Dedifferentiated amniotic fluid mesenchymal stem cell (primary cell): Measurements from ENCODE around the gene ZFP82.

Source experiments
- DNase-seq: peaks from one replicate; pipeline ENCODE4 v3.0.0-alpha.2; 2016; ENCODE audit errors: extremely low spot score

The ZFP82 gene

DNA sequence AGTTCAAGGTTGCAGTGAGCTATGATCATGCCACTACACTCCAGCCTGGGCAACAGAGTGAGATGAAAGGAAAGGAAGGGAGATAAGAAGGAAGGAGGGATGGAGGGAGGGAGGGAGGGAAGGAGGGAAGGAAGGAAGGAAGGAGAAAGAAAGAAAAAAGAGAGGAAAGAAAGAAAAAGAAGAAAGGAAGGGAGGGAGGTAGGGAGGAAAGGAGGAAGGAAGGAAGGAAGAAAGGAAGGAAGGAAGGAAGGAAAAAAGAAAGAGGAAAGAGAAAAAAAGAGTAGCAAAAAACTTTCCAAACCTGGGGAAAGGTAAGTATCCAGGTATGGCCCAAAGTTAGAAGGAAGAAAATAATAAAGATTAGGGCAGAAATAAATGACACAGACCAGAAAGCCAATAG, 46.6 kb downstream of the ZFP82 start:
- no peak for DNase-seq

DNA sequence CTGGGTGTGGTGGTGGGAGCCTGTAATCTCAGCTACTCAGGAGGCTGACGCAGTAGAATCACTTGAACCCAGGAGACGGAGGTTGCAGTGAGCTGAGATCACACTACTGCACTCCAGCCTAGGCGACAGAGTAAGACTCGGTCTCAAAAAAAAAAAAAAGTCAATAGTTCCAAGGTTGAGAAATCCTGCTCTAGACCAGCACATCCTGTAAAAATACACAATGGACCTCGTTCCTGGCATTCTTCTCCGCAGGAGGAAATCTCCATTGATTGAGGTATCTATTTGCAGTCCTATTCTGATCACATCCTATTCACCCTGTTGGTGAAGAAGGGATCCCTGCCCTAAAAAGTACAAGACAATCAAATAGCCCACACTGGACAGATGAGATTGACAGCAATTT, 54.6 kb downstream of the ZFP82 start:
- no peak for DNase-seq
